Measurements from ENCODE around the gene TMEM229A.
"Not testable (repeated sequence)": the region's sequence is repeated elsewhere in the genome, so short reads cannot be mapped to it uniquely, and the experiment has no call there.

Gene TMEM229A

DNA sequence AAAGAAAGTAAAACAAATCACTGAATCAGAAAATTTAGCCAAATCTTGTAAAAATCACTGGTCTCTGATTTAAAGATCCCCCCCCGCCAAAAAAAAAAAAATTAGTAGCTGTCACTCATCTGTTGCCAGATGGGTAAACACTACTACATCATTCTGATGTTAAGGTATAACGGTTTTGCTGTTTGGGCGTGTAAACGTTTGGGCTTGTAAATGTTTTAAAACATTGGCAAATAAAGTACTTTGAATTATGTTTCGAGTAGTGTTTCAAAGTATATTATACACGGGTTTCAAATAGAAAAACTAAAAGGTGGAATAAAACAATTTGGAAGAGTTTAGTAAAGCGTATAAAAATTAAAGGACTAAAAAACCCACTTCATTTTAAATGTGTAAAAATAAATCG, 1.5 kb downstream of the TMEM229A start:
- no peak for DNase-seq

DNA sequence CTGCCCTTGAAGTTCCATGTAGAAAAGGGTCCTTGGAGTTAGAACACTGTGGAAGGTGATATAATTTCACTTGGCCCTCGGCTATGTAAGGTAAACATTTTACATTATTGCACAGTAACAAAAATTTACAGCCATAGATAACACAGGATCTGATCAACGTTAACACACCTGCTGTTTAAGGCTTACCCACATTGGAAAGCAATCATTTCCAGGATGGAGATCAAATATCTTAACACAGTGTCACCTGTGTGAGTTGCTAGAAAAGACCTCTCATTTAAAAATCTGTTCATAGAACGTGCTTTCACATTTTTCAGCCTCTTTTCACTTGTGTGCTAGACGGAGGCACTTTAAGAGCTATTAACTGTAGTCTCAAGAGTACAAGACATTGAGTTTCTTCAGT, 1.9 kb downstream of the TMEM229A start:
- no peak for DNase-seq

DNA sequence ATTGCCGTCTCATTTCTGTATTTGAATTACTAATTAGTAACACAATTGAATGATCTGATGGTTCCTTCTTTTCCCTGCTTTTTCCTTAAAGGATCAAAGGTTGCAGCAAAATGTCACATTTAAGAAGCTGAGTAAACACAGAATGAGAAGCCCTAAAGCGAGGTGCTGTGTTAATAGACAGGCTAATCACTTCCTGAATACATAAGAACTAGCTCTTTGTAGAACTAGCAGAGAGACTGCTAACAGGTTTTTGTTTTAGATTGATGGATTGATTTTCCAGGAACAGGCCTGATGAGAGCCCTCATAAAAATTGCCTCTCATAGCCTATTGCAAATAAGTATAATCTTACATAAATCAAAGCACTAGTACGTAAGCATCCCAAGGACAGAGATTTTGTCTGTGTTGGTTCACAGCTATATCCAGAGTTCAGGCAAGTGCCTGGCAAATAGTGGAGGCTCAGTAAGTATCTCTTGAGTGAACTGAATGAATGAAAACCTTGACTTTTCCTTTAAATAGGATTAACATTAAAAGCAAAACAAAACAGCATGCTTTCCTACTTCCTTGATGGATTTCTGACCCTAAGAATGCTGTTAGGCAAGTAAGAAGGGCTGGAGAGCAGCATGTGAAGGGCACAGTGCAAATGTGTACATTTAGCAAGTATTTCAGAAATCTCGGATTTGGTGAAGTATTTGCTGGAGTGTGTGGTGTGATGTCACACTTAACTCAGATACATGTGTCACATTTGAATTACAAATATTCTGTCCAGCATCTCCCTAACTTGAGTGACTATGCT, 3.3 kb downstream of the TMEM229A start:
- DNase-seq: no peak

DNA sequence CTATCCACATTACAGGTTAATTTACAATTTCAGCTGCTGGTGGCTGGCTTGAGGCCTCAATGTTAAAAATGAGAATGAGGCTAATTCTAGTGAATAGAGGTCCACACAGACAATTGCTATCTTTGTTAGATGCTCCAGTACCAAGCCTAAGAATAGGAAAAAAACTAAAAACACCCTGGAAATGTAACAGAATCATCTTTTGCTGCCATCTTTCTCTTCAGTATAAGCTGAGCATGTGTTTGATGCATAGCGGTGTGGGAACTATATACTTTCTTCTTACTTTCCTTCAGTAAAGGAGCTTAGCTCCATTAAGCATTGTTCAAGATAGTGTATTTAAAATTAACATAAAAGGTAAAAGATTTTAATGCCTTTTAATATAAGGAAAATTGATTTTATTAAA, 5.6 kb downstream of the TMEM229A start:
- DNase-seq: no peak

DNA sequence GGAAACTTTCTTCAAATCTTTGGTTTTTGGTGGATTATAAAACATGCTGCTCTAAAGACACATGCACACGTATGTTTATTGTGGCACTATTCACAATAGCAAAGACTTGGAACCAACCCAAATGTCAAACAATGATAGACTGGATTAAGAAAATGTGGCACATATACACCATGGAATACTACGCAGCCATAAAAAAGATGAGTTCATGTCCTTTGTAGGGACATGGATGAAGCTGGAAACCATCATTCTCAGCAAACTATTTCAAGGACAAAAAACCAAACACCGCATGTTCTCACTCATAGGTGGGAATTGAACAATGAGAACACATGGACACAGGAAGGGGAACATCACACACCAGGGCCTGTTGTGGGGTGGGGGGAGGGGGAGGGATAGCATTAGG, 8.5 kb downstream of the TMEM229A start:
- not testable (repeated sequence) for DNase-seq

DNA sequence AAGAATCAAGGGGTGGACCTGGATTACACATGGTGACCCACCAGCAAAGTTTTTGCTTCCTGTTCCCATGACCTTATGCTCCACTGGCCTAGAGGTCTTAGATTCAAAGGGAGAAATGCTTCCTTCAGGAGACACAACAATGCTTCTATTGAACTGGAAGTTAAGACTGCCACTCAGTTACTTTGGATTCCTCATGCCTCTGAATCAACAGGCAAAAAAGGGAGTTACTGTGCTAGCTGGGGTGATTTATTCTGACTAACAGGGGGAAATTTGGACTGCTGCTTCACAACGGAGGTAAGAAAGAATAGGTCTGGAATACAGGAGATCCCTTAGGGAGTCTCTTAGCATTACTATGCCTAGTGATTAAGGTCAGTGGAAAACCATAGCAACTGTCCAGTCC, 10.3 kb downstream of the TMEM229A start:
- DNase-seq: no peak

DNA sequence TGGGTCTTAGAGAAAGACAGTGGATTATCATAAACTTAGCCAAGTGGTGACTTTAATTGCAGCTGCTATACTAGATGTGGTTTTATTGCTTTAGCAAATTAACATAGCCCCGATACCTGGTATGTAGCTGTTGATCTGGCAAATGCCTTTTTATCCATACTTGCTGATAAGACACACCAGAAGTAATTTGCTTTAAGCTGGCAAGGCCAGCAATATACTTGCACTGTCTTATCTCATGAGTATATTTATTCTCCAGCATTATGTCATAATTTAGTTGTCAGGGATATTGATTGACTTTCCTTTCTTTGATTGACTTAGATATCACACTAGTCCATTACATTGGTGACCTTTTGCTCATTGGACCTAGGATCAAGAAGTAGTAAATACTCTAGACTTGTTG, 12.8 kb downstream of the TMEM229A start:
- DNase-seq: no peak

DNA sequence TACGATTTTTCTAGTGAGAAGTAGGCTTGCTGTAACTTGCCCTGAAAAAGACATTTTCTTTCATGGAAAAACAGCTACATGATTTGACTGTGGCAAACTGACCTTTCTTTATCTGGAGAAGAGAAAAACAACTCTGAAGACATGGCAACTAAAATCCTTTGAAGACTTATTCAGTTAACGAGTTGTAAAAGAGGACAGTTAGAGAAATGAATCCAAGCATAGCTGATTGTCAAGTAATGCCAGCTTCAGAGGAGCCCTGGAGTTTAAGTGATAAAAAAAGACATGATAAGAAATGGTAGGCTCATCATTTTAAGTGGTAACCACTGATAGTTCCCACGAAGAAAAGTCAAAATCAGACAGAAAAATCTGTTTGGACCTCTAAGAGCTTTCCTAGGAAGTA, 19.6 kb downstream of the TMEM229A start:
- no peak for DNase-seq

DNA sequence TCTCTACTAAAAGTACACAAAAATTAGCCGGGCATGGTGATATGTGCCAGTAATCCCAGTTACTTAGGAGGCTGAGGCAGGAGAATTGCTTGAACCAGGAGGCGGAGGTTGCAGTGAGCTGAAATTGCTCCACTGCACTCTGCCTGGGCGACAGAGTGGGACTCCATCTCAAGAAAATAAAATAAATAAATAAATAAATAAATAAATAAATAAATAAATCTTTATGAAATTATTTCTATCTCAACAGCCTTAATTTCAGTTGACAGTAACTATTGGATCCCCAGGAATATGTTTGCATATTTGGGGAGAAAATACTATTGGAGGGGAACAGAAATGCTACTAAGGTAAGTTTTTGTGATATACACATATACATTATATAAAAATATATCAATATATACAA, 20.0 kb downstream of the TMEM229A start:
- DNase-seq: no peak

DNA sequence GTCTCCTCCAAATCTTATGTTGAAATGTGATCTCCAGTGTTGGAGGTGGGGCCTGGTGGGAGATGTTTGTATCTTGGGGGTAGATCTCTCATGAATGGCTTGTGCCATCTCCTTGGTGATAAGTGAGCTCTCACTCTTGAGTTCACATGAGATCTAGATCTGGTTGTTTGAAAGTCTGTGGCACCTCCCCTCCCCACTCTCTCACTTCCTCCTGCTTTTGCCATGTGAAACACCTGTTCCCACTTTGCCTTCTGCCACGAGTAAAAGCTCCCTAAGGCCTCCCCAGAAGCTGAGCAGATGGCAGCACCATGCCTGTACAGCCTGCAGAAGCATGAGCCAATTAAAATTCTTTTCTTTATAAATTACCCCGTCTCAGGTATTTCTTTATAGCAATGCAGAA, 23.5 kb downstream of the TMEM229A start:
- no peak for DNase-seq

DNA sequence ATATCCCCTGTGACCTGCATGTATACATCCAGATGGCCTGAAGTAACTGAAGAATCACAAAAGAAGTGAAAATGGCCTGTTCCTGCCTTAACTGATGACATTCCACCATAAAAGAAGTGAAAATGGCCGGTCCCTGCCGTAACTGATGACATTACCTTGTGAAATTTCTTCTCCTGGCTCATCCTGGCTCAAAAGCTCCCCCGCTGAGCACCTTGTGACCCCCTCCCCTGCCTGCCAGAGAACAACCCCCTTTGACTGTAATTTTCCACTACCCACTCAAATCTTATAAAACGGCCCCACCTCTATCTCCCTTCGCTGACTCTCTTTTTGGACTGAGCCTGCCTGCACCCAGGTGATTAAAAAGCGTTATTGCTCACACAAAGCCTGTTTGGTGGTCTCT, 24.6 kb downstream of the TMEM229A start:
- not testable (repeated sequence) for DNase-seq

DNA sequence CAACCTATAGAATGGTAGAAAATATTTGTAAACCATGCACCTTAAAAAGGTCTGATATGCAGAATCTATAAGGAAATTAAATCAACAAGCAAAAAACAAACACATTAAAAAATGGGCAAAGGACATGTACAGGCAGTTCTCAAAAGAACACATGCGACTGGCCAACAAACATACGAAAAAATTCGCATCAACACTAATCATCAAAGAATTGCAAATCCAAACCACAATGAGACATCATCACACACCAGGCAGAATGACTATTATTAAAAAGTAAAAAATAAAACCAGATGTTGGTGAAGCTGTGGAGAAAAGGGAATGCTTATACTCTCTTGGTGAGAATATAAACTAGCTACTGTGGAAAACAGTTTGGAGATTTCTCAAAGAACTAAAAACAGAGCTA, 33.2 kb downstream of the TMEM229A start:
- no peak for DNase-seq

DNA sequence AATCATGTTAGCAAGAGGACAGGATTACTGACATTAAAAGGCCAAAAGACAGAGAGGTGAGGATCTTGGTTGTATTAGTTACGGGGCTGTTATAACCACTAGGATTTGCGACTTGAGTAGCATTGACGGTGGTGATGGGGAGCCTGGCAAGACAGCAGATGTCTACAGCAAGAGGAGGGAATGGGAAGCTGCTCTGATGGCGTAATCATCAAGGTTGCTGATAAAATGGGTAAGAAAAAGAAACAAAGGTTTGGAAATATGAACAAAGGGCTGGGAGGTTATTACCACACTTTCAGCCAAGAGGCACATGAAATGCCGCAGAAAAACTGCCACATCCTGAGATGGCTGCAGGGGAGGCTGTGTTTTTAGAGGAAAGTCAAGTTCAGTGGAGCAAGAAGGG, 33.9 kb downstream of the TMEM229A start:
- no peak for DNase-seq

DNA sequence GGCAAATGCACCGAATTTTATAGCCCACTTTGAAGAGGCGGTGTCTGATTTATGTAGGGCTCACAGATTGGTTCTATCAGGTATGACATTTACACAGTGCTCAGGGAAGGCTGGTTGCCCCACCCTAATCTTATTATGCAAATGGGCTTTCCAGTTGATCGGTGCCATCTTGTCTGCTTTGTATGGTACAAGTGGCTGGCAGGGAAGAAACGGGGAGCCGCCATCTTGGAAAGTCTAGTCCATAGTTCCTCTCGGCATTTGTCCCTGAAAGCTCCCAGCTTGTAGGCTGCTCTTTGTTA, 36.6 kb downstream of the TMEM229A start:
- DNase-seq: no peak

DNA sequence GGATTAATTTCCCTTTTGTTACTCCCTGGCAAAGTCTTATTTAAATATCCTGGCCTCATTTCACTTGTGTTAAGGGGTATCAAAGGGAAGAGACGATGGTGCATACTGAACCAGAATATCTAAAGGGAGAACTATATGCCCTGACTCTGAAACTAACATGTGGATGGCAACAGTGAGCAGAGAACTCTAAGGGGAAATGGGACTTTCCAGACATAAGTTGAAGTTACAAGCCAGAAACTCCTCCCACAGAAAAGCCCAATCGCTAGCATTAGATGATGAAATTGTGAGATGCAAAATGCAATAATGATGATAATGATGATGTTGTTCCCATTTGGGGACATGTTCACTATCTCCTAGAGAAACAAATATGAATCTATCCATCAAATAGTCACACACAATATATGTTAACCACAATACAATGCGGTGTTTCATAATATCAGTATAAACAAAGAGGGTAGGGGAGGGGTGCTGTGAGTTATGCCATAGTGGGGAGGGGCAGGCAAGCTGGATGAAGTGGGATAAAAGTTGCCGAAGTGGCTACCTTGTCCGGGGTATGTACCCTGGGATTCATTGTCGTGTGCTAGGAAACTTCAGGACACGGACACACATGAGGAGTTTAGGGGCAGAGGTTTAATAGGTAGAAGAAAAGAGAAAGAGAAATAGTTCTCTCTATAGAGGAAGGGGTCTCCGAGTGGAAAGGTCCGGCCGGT, 37.1 kb downstream of the TMEM229A start:
- no peak for DNase-seq

DNA sequence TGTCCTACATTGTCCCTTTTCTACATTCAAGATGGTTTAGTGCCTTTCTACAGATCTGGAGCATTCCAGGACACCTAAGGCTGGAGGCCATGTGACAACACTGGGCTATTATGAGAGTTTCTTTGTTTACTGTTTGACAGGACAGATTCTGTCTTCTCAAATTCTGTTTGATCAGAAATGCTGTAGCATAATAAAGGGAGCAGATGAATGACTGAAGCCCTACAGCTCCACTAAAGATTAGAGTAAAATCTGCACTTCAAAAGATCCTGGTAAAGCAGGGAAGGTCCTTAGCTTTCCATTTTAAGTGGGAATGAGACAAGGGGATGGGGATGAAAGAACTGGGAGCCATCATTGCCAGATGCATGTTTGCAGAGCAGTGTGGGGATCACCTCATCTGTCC, 38.4 kb downstream of the TMEM229A start:
- no peak for DNase-seq

DNA sequence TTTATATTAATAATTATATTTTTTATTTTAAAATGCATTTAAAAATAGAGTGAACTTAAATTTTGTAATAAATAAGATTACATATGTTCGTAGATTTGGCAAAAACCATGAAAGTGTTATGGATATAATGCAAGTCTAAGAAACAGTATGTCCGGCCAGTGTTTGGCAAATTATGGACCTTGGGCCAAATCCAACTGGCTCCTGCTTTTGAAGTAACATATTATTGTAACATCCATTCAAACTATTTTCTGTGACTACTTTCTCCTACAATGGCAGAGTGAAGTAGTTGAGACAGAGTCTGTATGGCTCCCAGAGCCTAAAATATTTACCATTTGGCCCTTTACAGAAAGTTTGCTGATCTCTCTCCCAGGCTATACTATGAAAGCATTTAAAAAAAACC, 38.9 kb downstream of the TMEM229A start:
- DNase-seq: no peak

DNA sequence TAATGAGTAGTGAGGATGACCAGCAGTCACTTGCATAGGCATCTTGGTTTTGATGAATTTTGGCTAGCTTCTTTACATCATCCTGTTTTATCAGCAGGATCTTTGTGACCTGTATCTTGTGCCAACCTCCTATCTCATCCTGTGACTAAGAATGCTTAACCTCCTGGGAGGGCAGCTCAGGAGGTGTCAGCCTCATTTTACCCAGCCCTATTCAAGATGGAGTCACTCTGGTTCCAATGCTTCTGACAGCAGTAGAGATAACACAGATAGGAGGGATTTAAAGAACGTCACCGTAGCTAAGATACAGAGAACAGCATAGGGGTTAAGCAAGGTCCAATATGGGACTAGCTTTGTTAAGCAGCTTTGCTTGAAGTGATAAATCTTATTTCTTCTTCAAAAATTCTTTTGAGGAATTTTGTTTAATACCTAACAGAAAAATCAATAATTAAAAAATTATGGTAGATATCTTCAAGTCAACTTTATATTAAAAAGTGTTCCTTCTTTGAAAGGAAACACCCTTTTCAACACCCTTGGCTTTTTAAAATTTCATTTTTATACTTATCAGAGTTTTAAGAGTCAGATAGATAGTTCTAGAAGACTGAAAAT, 39.9 kb downstream of the TMEM229A start:
- no peak for DNase-seq

DNA sequence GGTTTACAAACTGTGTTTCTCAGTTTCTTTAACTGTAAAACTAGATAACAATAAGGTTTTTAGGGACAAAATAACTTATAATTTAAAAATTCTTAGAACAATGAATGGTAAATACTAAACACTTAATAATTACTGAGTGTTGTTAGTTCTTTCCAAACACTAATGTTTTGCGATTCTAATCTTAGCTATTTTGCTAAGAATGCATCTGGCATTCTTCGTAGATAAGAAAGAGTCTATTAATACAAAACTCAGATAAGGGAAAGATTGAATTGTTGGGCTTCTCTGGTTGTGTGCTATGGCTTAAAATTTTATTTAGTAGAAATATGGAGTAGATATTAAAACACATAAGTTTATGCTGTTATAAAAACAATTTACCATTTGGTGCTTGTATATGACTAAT, 45.4 kb downstream of the TMEM229A start:
- no peak for DNase-seq
